ENCODE measurements around the gene TPPP2.

DNA sequence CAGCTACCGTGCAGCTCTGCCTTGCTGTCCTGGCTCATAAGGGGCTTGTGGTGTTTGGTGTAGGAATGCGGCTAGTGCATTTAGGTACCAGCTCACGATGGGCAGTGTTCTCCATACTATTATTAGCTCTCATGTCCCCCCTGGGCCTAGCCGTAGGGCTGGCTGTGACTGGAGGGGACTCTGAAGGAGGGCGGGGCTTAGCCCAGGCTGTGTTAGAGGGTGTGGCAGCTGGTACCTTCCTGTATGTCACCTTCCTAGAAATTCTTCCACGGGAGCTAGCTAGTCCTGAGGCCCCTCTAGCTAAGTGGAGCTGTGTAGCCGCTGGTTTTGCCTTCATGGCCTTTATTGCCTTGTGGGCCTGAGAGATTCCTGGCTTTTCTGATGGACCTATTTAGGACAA lies 28.8 kb upstream of the TPPP2 start:
- TF ChIP-seq, protein P1, sequence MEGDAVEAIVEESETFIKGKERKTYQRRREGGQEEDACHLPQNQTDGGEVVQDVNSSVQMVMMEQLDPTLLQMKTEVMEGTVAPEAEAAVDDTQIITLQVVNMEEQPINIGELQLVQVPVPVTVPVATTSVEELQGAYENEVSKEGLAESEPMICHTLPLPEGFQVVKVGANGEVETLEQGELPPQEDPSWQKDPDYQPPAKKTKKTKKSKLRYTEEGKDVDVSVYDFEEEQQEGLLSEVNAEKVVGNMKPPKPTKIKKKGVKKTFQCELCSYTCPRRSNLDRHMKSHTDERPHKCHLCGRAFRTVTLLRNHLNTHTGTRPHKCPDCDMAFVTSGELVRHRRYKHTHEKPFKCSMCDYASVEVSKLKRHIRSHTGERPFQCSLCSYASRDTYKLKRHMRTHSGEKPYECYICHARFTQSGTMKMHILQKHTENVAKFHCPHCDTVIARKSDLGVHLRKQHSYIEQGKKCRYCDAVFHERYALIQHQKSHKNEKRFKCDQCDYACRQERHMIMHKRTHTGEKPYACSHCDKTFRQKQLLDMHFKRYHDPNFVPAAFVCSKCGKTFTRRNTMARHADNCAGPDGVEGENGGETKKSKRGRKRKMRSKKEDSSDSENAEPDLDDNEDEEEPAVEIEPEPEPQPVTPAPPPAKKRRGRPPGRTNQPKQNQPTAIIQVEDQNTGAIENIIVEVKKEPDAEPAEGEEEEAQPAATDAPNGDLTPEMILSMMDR (tag by site-specific recombination; IDR thresholded peaks at IDR 0.05): no peak
- TF ChIP-seq, protein P2, sequence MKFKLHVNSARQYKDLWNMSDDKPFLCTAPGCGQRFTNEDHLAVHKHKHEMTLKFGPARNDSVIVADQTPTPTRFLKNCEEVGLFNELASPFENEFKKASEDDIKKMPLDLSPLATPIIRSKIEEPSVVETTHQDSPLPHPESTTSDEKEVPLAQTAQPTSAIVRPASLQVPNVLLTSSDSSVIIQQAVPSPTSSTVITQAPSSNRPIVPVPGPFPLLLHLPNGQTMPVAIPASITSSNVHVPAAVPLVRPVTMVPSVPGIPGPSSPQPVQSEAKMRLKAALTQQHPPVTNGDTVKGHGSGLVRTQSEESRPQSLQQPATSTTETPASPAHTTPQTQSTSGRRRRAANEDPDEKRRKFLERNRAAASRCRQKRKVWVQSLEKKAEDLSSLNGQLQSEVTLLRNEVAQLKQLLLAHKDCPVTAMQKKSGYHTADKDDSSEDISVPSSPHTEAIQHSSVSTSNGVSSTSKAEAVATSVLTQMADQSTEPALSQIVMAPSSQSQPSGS (tag by site-specific recombination; IDR thresholded peaks at IDR 0.05; ENCODE audit: low read depth): no peak
- TF ChIP-seq ZFHX2 (tag by site-specific recombination; conservative IDR thresholded peaks at IDR 0.05): no peak
- TF ChIP-seq ZNF335 (tag by site-specific recombination; conservative IDR thresholded peaks at IDR 0.05): no peak
- TF ChIP-seq, protein P3, sequence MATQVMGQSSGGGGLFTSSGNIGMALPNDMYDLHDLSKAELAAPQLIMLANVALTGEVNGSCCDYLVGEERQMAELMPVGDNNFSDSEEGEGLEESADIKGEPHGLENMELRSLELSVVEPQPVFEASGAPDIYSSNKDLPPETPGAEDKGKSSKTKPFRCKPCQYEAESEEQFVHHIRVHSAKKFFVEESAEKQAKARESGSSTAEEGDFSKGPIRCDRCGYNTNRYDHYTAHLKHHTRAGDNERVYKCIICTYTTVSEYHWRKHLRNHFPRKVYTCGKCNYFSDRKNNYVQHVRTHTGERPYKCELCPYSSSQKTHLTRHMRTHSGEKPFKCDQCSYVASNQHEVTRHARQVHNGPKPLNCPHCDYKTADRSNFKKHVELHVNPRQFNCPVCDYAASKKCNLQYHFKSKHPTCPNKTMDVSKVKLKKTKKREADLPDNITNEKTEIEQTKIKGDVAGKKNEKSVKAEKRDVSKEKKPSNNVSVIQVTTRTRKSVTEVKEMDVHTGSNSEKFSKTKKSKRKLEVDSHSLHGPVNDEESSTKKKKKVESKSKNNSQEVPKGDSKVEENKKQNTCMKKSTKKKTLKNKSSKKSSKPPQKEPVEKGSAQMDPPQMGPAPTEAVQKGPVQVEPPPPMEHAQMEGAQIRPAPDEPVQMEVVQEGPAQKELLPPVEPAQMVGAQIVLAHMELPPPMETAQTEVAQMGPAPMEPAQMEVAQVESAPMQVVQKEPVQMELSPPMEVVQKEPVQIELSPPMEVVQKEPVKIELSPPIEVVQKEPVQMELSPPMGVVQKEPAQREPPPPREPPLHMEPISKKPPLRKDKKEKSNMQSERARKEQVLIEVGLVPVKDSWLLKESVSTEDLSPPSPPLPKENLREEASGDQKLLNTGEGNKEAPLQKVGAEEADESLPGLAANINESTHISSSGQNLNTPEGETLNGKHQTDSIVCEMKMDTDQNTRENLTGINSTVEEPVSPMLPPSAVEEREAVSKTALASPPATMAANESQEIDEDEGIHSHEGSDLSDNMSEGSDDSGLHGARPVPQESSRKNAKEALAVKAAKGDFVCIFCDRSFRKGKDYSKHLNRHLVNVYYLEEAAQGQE (tag by site-specific recombination; IDR thresholded peaks at IDR 0.05): no peak
- TF ChIP-seq ZNF558 (tag by site-specific recombination; IDR thresholded peaks at IDR 0.05): no peak
- no peak for TF ChIP-seq ZNF121 (tag by site-specific recombination; IDR thresholded peaks at IDR 0.05)
- no peak for TF ChIP-seq ZNF274 (IDR thresholded peaks at IDR 0.05; ENCODE audit: low read length)
- no peak for TF ChIP-seq ZNF274 (tag by site-specific recombination; IDR thresholded peaks at IDR 0.05; ENCODE audit: borderline replicate concordance)
